Measurements from ENCODE around the gene RPS15.

The RPS15 gene

GRCh38 chr19:1453525-1454364 lies 15.5 kb downstream of the RPS15 start:
- no peaks in the 10 kb centered on the region for H3K36me3 ChIP-seq (ENCODE audit: insufficient read depth, low read length)
- no peak for TF ChIP-seq CTCF (conservative IDR thresholded peaks at IDR 0.05; ENCODE audit: low read length)
- TF ChIP-seq EZH2phosphoT487 (IDR thresholded peaks at IDR 0.05; ENCODE audit: borderline replicate concordance): no peak
- no peaks in the 10 kb centered on the region for H3K27me3 ChIP-seq (ENCODE audit: insufficient read depth, low read length, poor library complexity, severe bottlenecking)
- no peak overlapping the region for H3K4me2 ChIP-seq (ENCODE audit: low read depth, low read length, poor library complexity, severe bottlenecking)
- H3K4me1 ChIP-seq (ENCODE audit: insufficient read depth, low read length, poor library complexity, severe bottlenecking): peaks cover 8% of the 10 kb centered on the region
- no peak overlapping the region for H3K4me3 ChIP-seq (ENCODE audit: low read length, poor library complexity, severe bottlenecking)
- H3K9me3 ChIP-seq (ENCODE audit: insufficient read depth, low read depth, low read length): no peaks in the 10 kb centered on the region
- H3K9me2 ChIP-seq (replicated peaks; ENCODE audit: low read depth, low read length): no peaks in the 10 kb centered on the region
- no peaks in the 10 kb centered on the region for H3F3A ChIP-seq (ENCODE audit: low read depth)
- no peaks in the 10 kb centered on the region for H4K20me1 ChIP-seq (ENCODE audit: insufficient read depth, low read length, poor library complexity, severe bottlenecking)
- H2AFZ ChIP-seq (ENCODE audit: low read length): no peak overlapping the region
- no peaks in the 10 kb centered on the region for H3K79me2 ChIP-seq (ENCODE audit: insufficient read depth, low read length)
- H3K9ac ChIP-seq (ENCODE audit: low read depth, low read length, poor library complexity, severe bottlenecking): no peak overlapping the region

GRCh38 chr19:1455002-1455335 lies 16.8 kb downstream of the RPS15 start:
- H3K27me3 ChIP-seq (ENCODE audit: insufficient read depth, low read length, poor library complexity, severe bottlenecking): no peaks in the 10 kb centered on the region
- no peaks in the 10 kb centered on the region for H3K79me2 ChIP-seq (ENCODE audit: insufficient read depth, low read length)
- peak overlapping the region; percentile 55 for H3K4me2 ChIP-seq (ENCODE audit: low read depth, low read length, poor library complexity, severe bottlenecking)
- no peaks in the 10 kb centered on the region for H3K36me3 ChIP-seq (ENCODE audit: insufficient read depth, low read length)
- H3K4me3 ChIP-seq (ENCODE audit: low read length, poor library complexity, severe bottlenecking): peak overlapping the region; percentile 24
- H3K9me3 ChIP-seq (ENCODE audit: insufficient read depth, low read depth, low read length): no peaks in the 10 kb centered on the region
- no peak overlapping the region for H2AFZ ChIP-seq (ENCODE audit: low read length)
- peaks cover 8% of the 10 kb centered on the region for H3K4me1 ChIP-seq (ENCODE audit: insufficient read depth, low read length, poor library complexity, severe bottlenecking)
- no peak overlapping the region for H3K9ac ChIP-seq (ENCODE audit: low read depth, low read length, poor library complexity, severe bottlenecking)
- no peak for TF ChIP-seq EZH2phosphoT487 (IDR thresholded peaks at IDR 0.05; ENCODE audit: borderline replicate concordance)
- TF ChIP-seq CTCF (conservative IDR thresholded peaks at IDR 0.05; ENCODE audit: low read length): no peak
- no peaks in the 10 kb centered on the region for H4K20me1 ChIP-seq (ENCODE audit: insufficient read depth, low read length, poor library complexity, severe bottlenecking)
- no peaks in the 10 kb centered on the region for H3K9me2 ChIP-seq (replicated peaks; ENCODE audit: low read depth, low read length)
- H3F3A ChIP-seq (ENCODE audit: low read depth): no peaks in the 10 kb centered on the region

- Histone ChIP-seq H4K20me1 (ENCODE audit: insufficient read depth, low read length, poor library complexity, severe bottlenecking) (no peaks in the 10 kb centered on the region), H3K9me3 (ENCODE audit: insufficient read depth, low read depth, low read length) (no peaks in the 10 kb centered on the region), H3K4me2 (ENCODE audit: low read depth, low read length, poor library complexity, severe bottlenecking) (peak overlapping the region; percentile 55), H3K4me1 (ENCODE audit: insufficient read depth, low read length, poor library complexity, severe bottlenecking) (peaks cover 8% of the 10 kb centered on the region), H2AFZ (ENCODE audit: low read length) (no peak overlapping the region), H3K4me3 (ENCODE audit: low read length, poor library complexity, severe bottlenecking) (peak overlapping the region; percentile 24), H3K36me3 (ENCODE audit: insufficient read depth, low read length) (no peaks in the 10 kb centered on the region), H3K79me2 (ENCODE audit: insufficient read depth, low read length) (no peaks in the 10 kb centered on the region), H3K27me3 (ENCODE audit: insufficient read depth, low read length, poor library complexity, severe bottlenecking) (no peaks in the 10 kb centered on the region), H3F3A (ENCODE audit: low read depth) (no peaks in the 10 kb centered on the region), H3K9me2 (replicated peaks; ENCODE audit: low read depth, low read length) (no peaks in the 10 kb centered on the region), H3K9ac (ENCODE audit: low read depth, low read length, poor library complexity, severe bottlenecking) (no peak overlapping the region)
- TF ChIP-seq CTCF (conservative IDR thresholded peaks at IDR 0.05; ENCODE audit: low read length): no peak
- TF ChIP-seq EZH2phosphoT487 (IDR thresholded peaks at IDR 0.05; ENCODE audit: borderline replicate concordance): no peak
Observed at GRCh38 chr19:1455336-1456120, 17.3 kb downstream of the RPS15 start.
